GM12872 (cell line): ENCODE data around the gene ALDH3A1.

Source experiments
- CTCF ChIP-seq: IDR thresholded peaks from 3 replicates; pipeline ENCODE4 v1.5.1; 2011; ENCODE audit warnings: low read depth, mild to moderate bottlenecking, low read length, moderate library complexity; ENCODE audit not compliant: insufficient read depth

The ALDH3A1 gene

GRCh38 chr17:19747829-19748806 is at the start of gene ALDH3A1:
Gene ALDH3A1, minus strand, starts transcription at chr17:19748298. Its CDS starts 3,169 bp downstream, at chr17:19745129.
- TF ChIP-seq CTCF = no peak

DNA sequence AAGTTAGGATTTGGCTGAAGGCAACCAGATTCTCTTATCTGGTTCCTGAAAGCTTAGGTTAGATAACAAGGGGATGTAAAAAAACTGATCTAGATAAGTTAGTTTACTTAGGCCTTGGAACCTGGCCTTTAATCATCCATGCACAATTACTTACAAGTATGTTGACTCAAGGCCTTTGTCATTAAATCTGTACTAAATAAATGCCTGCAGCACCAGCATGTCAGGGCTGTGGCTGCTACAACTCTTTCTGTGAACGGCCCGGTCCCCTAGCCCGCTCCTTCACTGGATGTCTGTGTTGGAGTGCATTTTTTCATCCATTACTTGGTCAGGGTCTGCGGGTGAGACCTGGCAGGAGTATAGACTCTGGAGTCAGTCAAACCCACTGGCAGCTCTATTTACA is 48.4 kb upstream of the ALDH3A1 start:
- TF ChIP-seq CTCF = no peak

DNA sequence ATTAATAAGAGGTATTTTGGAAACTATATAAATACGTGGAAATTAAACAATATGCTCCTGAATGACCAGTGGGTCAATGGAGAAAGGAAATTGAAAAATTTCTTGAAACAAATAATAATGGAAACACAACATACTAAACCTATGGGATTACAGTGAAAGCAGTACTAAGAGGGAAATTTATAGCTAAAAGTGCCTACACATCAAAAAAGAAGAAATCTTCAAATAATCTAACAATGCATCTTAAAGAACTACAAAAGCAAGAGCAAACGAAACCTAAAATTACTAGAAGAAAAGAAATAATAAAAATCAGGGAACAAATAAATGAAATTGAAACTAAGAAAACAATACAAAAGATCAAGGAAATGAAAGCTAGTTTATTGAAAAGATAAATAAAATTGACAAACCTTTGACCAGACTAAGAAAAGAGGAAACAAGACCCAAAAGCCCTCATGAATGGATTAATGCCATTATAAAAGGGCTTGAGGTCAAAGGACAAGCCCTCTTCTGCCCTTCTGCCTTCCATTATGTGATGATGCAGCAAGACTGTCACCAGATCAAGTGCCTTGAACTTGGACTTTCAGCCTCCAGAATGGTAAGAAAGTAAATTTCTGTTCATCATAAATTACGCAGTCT is 43.9 kb upstream of the ALDH3A1 start:
- no peak for TF ChIP-seq CTCF

- TF ChIP-seq CTCF = no peak
These were observed 39.7 kb upstream of the ALDH3A1 start for GRCh38 chr17:19787733-19788357.

DNA sequence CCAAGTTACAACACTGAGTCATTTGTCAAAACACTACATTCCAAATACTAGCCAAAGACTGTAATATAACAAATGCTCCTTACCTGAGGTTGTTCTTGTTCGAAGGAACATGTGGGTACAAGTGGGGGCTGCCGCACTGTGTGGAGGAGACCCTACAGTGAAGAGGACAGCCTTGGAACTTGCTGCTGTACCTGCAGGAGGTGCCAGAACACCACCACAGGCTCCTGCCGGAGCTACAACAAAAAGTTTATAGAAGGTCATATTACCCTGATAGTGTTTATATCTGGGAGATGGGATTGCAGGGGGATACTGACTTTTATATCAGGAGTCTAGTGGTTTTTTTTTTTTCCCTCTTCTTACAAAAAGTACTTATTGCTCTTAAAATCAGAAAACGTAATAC is 37.8 kb upstream of the ALDH3A1 start:
- no peak for TF ChIP-seq CTCF

DNA sequence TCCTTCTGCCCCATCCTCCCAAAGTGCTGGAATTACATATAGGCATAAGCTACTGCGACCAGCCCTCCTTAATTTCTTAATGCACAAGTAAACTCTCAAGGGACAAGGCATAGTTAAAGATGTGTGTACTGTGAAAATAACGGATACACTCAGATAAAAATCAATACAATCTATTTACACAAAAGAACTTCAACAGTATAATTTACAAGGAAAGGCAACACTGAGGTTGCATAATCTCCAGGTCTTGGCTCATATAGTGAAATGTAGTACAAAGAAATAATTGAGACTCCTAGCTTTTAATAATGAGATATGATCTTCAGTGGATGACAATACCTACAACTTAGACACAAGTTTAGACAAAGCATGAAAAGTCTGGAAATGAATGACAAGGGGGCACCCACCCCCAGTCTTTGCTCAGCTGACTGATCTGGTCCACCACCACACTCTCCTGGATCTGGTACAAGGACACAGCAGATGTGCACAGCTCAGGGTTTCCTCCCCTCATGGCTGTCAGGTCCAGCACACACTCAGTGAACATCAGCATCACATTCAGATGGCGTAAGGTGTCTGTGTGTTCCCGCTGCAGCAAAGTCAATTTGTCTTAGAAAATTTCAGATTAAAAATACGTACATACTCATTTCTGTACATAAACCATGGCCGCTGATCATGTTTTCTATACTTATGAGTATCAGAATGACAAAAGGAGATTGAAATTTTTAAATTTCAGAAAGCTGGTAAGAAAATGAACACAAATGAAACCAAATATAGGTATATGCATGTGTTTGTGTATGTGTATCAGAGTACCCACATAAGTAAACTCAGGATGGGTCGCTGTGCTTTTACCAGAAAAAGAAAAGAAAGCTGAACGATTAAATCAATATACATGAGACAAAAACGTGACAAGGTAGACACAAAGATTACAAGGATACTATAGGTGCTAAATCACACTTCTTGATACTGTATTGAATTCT is 33.7 kb upstream of the ALDH3A1 start:
- TF ChIP-seq CTCF = no peak
